HUES64 (cell line): Measurements from ENCODE around the gene KASH5.
"Not testable (repeated sequence)": the region's sequence is repeated elsewhere in the genome, so short reads cannot be mapped to it uniquely, and the experiment has no call there.

ENCODE experiments used
- H3K27ac ChIP-seq: 2 replicates; pipeline ENCODE4 v1.7.0; 2013; ENCODE audit warnings: low read depth, low read length, inconsistent platforms
- H3K27me3 ChIP-seq: 2 replicates; pipeline ENCODE4 v1.6.1; 2013; ENCODE audit warnings: mild to moderate bottlenecking, low read length; ENCODE audit not compliant: insufficient read depth
- H3K36me3 ChIP-seq: 2 replicates; pipeline ENCODE4 v1.6.1; 2013; ENCODE audit warnings: mild to moderate bottlenecking, low read length; ENCODE audit not compliant: insufficient read depth
- H3K4me1 ChIP-seq: 2 replicates; pipeline ENCODE4 v1.6.1; 2013; ENCODE audit warnings: mild to moderate bottlenecking, low read length, moderate library complexity; ENCODE audit not compliant: insufficient read depth
- H3K4me3 ChIP-seq: 2 replicates; pipeline ENCODE4 v1.5.1; 2013; ENCODE audit warnings: mild to moderate bottlenecking, low read length, moderate library complexity
- H3K9ac ChIP-seq: 2 replicates; pipeline ENCODE4 v1.6.1; 2013; ENCODE audit warnings: mild to moderate bottlenecking, low read depth, low read length
- H3K9me3 ChIP-seq: 2 replicates; pipeline ENCODE4 v1.6.1; 2013; ENCODE audit warnings: low read depth, low read length; ENCODE audit not compliant: insufficient read depth
- WGBS: fragments of 150-250, 120-280 bp; methylation state at CpG from one replicate; pipeline ENCODE4 v1.1.7; 2013; ENCODE audit warnings: missing lambda C conversion rate; 5-methylcytosine and 5-hydroxymethylcytosine counted together

Gene KASH5

GRCh38 chr19:49363268-49364082 is 24.6 kb upstream of the KASH5 start, which contains the start of gene DKKL1:
TSS of gene DKKL1 (plus strand) at chr19:49363877. CDS start at chr19:49363999, 122 bp downstream.
- peaks cover 5% of the 10 kb centered on the region; the same call in 1 of the 2 replicates for H3K9me3 ChIP-seq
- peak within 1 kb of the TSS; percentile 100 for H3K9ac ChIP-seq
- H3K4me1 ChIP-seq = peaks cover 5% of the 10 kb centered on the region
- H3K27me3 ChIP-seq = no peaks in the 10 kb centered on the region
- peak within 1 kb of the TSS; percentile 63 for H3K27ac ChIP-seq
- WGBS = 2% methylated on average over 46 of the region's 46 CpGs
- peak within 1 kb of the TSS; percentile 100 for H3K4me3 ChIP-seq
- H3K36me3 ChIP-seq = peaks cover 12% of the 10 kb centered on the region

GRCh38 chr19:49364083-49364737 is 23.8 kb upstream of the KASH5 start:
- Histone ChIP-seq H3K4me3 (peak overlapping the region; percentile 38), H3K9ac (no peak overlapping the region), H3K4me1 (peaks cover 5% of the 10 kb centered on the region), H3K9me3 (peaks cover 12% of the 10 kb centered on the region), H3K27me3 (no peaks in the 10 kb centered on the region), H3K27ac (peak overlapping the region; percentile 63), H3K36me3 (peaks cover 5% of the 10 kb centered on the region)
- WGBS = 83% methylated on average over 26 of the region's 27 CpGs

- no peaks in the 10 kb centered on the region for H3K36me3 ChIP-seq
- H3K4me1 ChIP-seq = no peaks in the 10 kb centered on the region; the same call in 1 of the 2 replicates
- H3K9me3 ChIP-seq = peaks cover 29% of the 10 kb centered on the region
- H3K9ac ChIP-seq = no peak overlapping the region
- H3K4me3 ChIP-seq = no peak overlapping the region
- no peaks in the 10 kb centered on the region for H3K27me3 ChIP-seq
- H3K27ac ChIP-seq = no peak overlapping the region
These were observed 21.9 kb upstream of the KASH5 start for GRCh38 chr19:49366110-49366509.

- Histone ChIP-seq H3K4me1 (no peaks in the 10 kb centered on the region; the same call in 1 of the 2 replicates), H3K9me3 (peaks cover 29% of the 10 kb centered on the region), H3K27ac (no peak overlapping the region), H3K9ac (no peak overlapping the region), H3K4me3 (no peak overlapping the region), H3K27me3 (no peaks in the 10 kb centered on the region), H3K36me3 (no peaks in the 10 kb centered on the region)
- WGBS = 82% methylated on average over 5 of the region's 5 CpGs
These were observed 19.2 kb upstream of the KASH5 start for GRCh38 chr19:49368711-49369358.

- Histone ChIP-seq H3K36me3 (no peaks in the 10 kb centered on the region), H3K27me3 (no peaks in the 10 kb centered on the region), H3K4me1 (no peaks in the 10 kb centered on the region), H3K27ac (no peak overlapping the region), H3K9me3 (peaks cover 29% of the 10 kb centered on the region), H3K4me3 (no peak overlapping the region), H3K9ac (no peak overlapping the region)
- 90% methylated on average over 2 of the region's 3 CpGs for WGBS
These were observed 16.9 kb upstream of the KASH5 start for GRCh38 chr19:49371184-49371583.

GRCh38 chr19:49373174-49373573 is 14.9 kb upstream of the KASH5 start:
- H3K27ac ChIP-seq, H3K27me3 ChIP-seq, H3K9ac ChIP-seq, H3K36me3 ChIP-seq, H3K4me3 ChIP-seq, H3K4me1 ChIP-seq: not testable (repeated sequence)
- WGBS = 84% methylated on average over 3 of the region's 3 CpGs
- H3K9me3 ChIP-seq = peaks cover 27% of the 10 kb centered on the region

GRCh38 chr19:49374665-49375434 is 13.2 kb upstream of the KASH5 start:
- no peaks in the 10 kb centered on the region for H3K27me3 ChIP-seq
- H3K4me3 ChIP-seq = no peak overlapping the region
- H3K9me3 ChIP-seq = peaks cover 10% of the 10 kb centered on the region
- H3K36me3 ChIP-seq = no peaks in the 10 kb centered on the region
- H3K4me1 ChIP-seq = no peaks in the 10 kb centered on the region
- 88% methylated on average over 16 of the region's 16 CpGs for WGBS
- H3K9ac ChIP-seq = no peak overlapping the region
- H3K27ac ChIP-seq = no peak overlapping the region

- no peaks in the 10 kb centered on the region for H3K27me3 ChIP-seq
- 93% methylated on average over 3 of the region's 3 CpGs for WGBS
- peaks cover 6% of the 10 kb centered on the region for H3K9me3 ChIP-seq
- no peaks in the 10 kb centered on the region for H3K36me3 ChIP-seq
- no peak overlapping the region for H3K27ac ChIP-seq
- no peak overlapping the region for H3K4me3 ChIP-seq
- H3K9ac ChIP-seq = no peak overlapping the region
- H3K4me1 ChIP-seq = no peaks in the 10 kb centered on the region
These were observed 9.5 kb upstream of the KASH5 start for GRCh38 chr19:49378512-49378911.

GRCh38 chr19:49380391-49380790 is 7.7 kb upstream of the KASH5 start:
- Histone ChIP-seq H3K27ac (no peak overlapping the region), H3K9ac (no peak overlapping the region), H3K4me3 (no peak overlapping the region), H3K9me3 (peaks cover 8% of the 10 kb centered on the region), H3K4me1 (no peaks in the 10 kb centered on the region), H3K36me3 (no peaks in the 10 kb centered on the region), H3K27me3 (no peaks in the 10 kb centered on the region)
- WGBS = 95% methylated on average over 3 of the region's 3 CpGs

- WGBS = 90% methylated on average over 5 of the region's 5 CpGs
- H3K4me1 ChIP-seq = no peaks in the 10 kb centered on the region
- no peak overlapping the region for H3K4me3 ChIP-seq
- no peaks in the 10 kb centered on the region for H3K27me3 ChIP-seq
- H3K9ac ChIP-seq = no peak overlapping the region
- H3K36me3 ChIP-seq = no peaks in the 10 kb centered on the region
- peaks cover 8% of the 10 kb centered on the region for H3K9me3 ChIP-seq
- H3K27ac ChIP-seq = no peak overlapping the region
These were observed 5.4 kb upstream of the KASH5 start for GRCh38 chr19:49382639-49383038.
